ENCODE data around the gene UFD1. TPM values are rescaled to one million over a fixed set of nuclear protein-coding genes. Genes with fewer than 3 reads are reported as not detected.

UFD1 gene
- total and polyA plus RNA-seq, 2 experiments from 2014 or later = 23.4 to 77.3 TPM

- Histone ChIP-seq H3K4me1 (ENCODE audit: low read depth) (no peaks in the 10 kb centered on the region), H3K4me3 (no peak overlapping the region), H3K27ac (no peak overlapping the region), H3K9me3 (ENCODE audit: low read depth) (no peaks in the 10 kb centered on the region), H3K36me3 (peaks cover 35% of the 10 kb centered on the region), H3K27me3 (no peaks in the 10 kb centered on the region)
- TF ChIP-seq CTCF (IDR thresholded peaks at IDR 0.05; ENCODE audit: low read depth, low read length) = no peak
- no peak for DNase-seq (ENCODE audit: low read depth in 1 of 2, low spot score in 1 of 2)
These were observed 24.0 kb downstream of the UFD1 start for GRCh38 chr22:19455033-19455432.

- H3K27ac ChIP-seq = no peak overlapping the region
- H3K36me3 ChIP-seq = peaks cover 39% of the 10 kb centered on the region
- H3K4me3 ChIP-seq = no peak overlapping the region
- TF ChIP-seq CTCF (IDR thresholded peaks at IDR 0.05; ENCODE audit: low read depth, low read length) = no peak
- no peak for DNase-seq (ENCODE audit: low read depth in 1 of 2, low spot score in 1 of 2)
- H3K27me3 ChIP-seq = no peaks in the 10 kb centered on the region
- no peaks in the 10 kb centered on the region for H3K4me1 ChIP-seq (ENCODE audit: low read depth)
- no peaks in the 10 kb centered on the region for H3K9me3 ChIP-seq (ENCODE audit: low read depth)
These were observed 24.8 kb downstream of the UFD1 start for GRCh38 chr22:19454156-19454555.

GRCh38 chr22:19453718-19454117 lies 25.3 kb downstream of the UFD1 start:
- Histone ChIP-seq H3K4me3 (no peak overlapping the region), H3K9me3 (ENCODE audit: low read depth) (no peaks in the 10 kb centered on the region), H3K4me1 (ENCODE audit: low read depth) (no peaks in the 10 kb centered on the region), H3K36me3 (peaks cover 39% of the 10 kb centered on the region), H3K27me3 (no peaks in the 10 kb centered on the region), H3K27ac (no peak overlapping the region)
- DNase-seq (ENCODE audit: low read depth in 1 of 2, low spot score in 1 of 2) = no peak
- TF ChIP-seq CTCF (IDR thresholded peaks at IDR 0.05; ENCODE audit: low read depth, low read length) = no peak

GRCh38 chr22:19451570-19451969 lies 27.4 kb downstream of the UFD1 start:
- TF ChIP-seq CTCF (IDR thresholded peaks at IDR 0.05; ENCODE audit: low read depth, low read length) = no peak
- DNase-seq (ENCODE audit: low read depth in 1 of 2, low spot score in 1 of 2) = no peak

GRCh38 chr22:19450363-19451175 lies 28.4 kb downstream of the UFD1 start:
- H3K27ac ChIP-seq = peak overlapping the region; percentile 10
- H3K4me3 ChIP-seq = no peak overlapping the region
- no peaks in the 10 kb centered on the region for H3K27me3 ChIP-seq
- no peaks in the 10 kb centered on the region for H3K9me3 ChIP-seq (ENCODE audit: low read depth)
- peaks cover 24% of the 10 kb centered on the region for H3K36me3 ChIP-seq
- DNase-seq (ENCODE audit: low read depth in 1 of 2, low spot score in 1 of 2) = no peak
- peaks cover 10% of the 10 kb centered on the region for H3K4me1 ChIP-seq (ENCODE audit: low read depth)
- no peak for TF ChIP-seq CTCF (IDR thresholded peaks at IDR 0.05; ENCODE audit: low read depth, low read length)

More at GRCh38 chr22:19451570-19451969, 27.4 kb downstream of the UFD1 start:
- Histone ChIP-seq H3K4me3 (no peak overlapping the region), H3K27ac (no peak overlapping the region), H3K36me3 (peaks cover 31% of the 10 kb centered on the region), H3K4me1 (ENCODE audit: low read depth) (peaks cover 6% of the 10 kb centered on the region), H3K27me3 (no peaks in the 10 kb centered on the region), H3K9me3 (ENCODE audit: low read depth) (no peaks in the 10 kb centered on the region)
